AG04449 (cell line): Measurements from ENCODE around the gene OTOP2.

ENCODE experiments used
- CTCF ChIA-PET: fragments of 350-600 bp; formaldehyde crosslinking; extraction: SDS; loops from one replicate; lab custom pipeline; 2021; ENCODE audit warnings: antibody characterized with exemption; lab: Yijun Ruan, JAX
- POLR2A ChIA-PET: fragments of 400-600, 350-600 bp; formaldehyde crosslinking; extraction: SDS; loops from one replicate; lab custom pipeline; 2020; ENCODE audit warnings: antibody characterized with exemption, inconsistent platforms; lab: Yijun Ruan, JAX
- DNase-seq: peaks from one replicate; pipeline ENCODE4 v3.0.0-alpha.2; 2010; ENCODE audit warnings: low read depth, low spot score
- H3K4me3 ChIP-seq: 2 replicates; pipeline ENCODE4 v1.5.1; 2011; ENCODE audit warnings: low read depth, mild to moderate bottlenecking, control low read depth, low read length
- TF ChIP-seq, protein P1 (sequence below): IDR thresholded peaks from one replicate; pipeline ENCODE4 v1.5.1; 2011; ENCODE audit warnings: mild to moderate bottlenecking, moderate library complexity, low read length, control low read depth, inconsistent platforms; ENCODE audit not compliant: insufficient read depth; ENCODE audit errors: missing control alignments

Gene OTOP2

DNA sequence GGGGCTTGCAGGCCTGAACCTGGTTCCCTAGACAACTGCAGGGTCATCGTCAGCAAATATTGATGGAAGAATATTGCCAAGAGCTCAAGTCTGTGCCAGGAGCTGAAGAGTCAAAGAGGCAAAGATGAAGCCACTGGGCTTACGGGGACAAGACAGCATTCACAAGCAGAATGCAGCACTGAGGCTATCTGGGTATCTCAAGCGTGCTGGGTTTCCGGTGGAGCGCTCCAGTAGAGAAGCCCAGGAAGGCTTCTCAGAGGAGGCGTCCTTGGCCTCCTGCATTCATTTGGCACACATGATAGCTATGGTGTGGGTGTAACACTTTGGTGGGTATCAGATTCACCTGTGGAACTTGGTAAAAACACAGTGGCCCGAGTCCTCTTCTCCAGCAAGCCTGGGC is 33.5 kb upstream of the OTOP2 start:
- no peak for DNase-seq
- ChIA-PET POLR2A (no interaction called here), CTCF (no interaction called here)
- TF ChIP-seq, protein P1, sequence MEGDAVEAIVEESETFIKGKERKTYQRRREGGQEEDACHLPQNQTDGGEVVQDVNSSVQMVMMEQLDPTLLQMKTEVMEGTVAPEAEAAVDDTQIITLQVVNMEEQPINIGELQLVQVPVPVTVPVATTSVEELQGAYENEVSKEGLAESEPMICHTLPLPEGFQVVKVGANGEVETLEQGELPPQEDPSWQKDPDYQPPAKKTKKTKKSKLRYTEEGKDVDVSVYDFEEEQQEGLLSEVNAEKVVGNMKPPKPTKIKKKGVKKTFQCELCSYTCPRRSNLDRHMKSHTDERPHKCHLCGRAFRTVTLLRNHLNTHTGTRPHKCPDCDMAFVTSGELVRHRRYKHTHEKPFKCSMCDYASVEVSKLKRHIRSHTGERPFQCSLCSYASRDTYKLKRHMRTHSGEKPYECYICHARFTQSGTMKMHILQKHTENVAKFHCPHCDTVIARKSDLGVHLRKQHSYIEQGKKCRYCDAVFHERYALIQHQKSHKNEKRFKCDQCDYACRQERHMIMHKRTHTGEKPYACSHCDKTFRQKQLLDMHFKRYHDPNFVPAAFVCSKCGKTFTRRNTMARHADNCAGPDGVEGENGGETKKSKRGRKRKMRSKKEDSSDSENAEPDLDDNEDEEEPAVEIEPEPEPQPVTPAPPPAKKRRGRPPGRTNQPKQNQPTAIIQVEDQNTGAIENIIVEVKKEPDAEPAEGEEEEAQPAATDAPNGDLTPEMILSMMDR, result no peak
- H3K4me3 ChIP-seq, result no peak overlapping the region

DNA sequence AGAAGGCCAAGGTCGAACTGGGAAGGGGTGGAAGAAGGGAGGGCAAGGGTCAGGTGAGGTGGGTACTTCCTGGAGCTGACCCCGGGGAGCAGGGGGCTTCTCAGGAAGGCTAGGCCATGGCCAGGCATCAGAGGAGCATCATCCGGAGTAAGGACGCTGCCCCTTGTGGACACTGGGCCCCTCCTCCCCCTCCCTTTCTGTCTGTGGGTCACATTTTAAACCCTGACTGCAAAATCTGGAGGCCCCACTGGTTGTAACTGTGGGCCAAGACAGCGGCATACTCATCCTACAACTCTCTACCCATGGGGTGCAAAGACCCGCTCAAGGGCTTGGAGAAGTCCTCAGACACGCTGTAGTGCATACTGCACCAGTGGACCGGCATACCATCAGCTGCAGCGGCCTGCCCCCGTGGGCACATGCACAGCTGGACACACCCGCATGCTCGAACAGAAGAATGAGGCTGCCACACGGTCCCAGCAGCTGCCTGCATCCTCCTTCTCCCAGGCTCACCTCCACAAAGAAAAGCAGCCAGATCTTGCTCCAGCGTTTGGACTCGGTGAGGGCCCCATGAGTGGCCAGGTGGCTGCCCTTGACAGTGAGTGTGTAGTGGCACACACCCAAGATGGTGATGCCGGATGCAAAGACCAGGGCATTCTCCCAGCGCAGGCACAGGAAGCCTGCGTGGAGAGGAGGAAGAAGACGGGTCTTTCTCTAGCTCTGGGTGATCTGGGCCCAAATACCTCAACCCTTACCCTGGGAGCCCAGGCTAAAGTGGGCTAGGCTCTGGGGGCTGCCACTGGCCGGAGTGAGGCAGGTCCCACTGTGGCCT is 31.8 kb upstream of the OTOP2 start:
- CTCF ChIA-PET, result interaction anchor here (1.2 kb wide), 1 partner anchor 66 kb away, joined by 3 read pairs; no protein-coding TSS in a partner anchor

DNA sequence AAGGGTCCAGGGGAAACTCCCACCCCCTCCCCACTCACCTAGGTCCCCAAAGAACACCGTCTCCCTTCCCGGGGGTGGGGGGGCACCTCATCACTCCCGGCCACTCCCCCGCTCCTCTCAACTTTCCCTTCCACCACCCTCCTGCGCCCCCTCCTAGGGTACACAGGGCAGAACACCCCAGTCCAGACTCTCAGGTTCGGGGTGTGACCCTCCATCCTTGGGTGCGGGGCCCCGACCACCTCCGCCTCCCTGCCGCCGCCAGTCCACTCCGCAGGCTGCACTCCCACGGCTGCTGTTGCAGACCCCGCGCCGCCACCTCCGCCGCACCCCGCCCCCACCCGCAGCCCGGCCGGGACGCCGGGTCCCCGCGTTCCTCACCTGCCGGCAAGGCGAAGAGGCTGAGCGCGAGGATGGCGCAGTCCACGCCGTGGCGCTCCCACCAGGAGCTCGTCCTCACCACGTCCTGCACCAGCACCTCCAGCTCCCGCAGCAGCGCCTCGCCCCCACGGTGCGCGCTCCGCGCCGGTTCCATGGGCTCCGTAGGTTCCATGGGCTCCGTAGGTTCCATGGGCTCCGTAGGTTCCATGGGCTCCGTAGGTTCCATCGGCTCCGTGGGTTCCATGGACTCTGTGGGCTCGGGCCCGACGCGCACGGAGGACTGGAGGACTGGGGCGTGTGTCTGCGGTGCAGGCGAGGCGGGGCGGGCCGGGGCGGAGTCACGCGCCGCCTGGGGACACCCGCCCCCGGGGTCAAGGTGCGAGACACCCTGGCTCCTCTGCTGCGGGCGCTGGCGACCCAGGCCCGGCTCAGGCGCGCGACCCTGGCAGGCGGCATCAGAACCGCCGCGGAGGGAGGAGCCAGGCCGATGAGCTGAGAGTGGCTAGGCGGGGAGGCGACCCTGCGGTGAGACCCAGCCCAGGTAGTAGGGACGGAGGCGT is 30.8 kb upstream of the OTOP2 start, which contains the start of gene FADS6:
TSS of gene FADS6 (minus strand) at position 660 of the 938 bp plus-strand sequence. CDS start at position 622, 38 bp downstream.
- ChIA-PET CTCF (no interaction called here), POLR2A (interaction anchor here (0.6 kb wide), 1 partner anchor 20 kb away, joined by 3 read pairs; the partner anchor contains the start of gene FDXR)
- no peak for DNase-seq
- no peak within 1 kb of the TSS for H3K4me3 ChIP-seq
- TF ChIP-seq, protein P1, result no peak

More for the DNA sequence above, 31.8 kb upstream of the OTOP2 start:
- no peak overlapping the region for H3K4me3 ChIP-seq
- TF ChIP-seq, protein P1, result no peak
- DNase-seq, result no peak
- POLR2A ChIA-PET, result no interaction called here

DNA sequence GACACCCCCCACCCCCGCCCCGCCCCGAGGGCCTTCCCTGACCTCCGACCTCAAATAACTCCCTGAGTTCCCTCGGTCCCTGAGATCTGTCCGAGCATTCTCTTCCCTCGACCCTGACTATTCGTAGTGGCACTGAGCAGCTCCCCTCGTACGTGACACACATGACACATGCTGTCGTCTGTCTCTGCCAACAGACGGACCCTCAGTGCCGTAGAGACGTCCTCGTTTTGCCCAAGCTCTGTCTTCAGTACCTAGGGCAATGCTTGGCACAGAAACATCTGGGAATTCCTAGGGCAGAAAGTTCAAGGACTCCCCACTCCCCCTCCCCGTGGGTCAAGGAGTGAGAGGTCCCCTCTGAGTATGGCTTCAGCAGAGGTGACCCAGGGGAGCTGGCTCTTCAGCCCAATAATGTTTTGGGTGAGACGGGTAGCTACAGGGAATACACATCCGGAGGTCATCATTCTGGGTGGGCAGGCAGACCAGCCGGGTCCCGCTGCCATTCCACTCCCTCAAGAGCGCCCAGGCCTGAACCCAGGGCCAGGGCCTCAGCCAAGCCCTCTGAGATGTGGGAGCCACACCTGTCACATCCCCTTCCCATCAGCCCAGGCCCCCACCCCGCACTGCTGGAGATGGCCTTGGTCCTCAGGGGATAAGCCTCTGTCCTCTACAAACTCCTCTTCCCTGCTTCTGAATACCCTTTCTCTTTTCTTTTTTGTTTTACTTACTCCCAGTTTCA is 30.0 kb upstream of the OTOP2 start:
- ChIA-PET CTCF (interaction anchor here (1.3 to 1.5 kb wide), 2 partner anchors 21 to 68 kb away, joined by 3 to 4 read pairs; partner anchors contain the start of gene FDXR), POLR2A (interaction anchor here (0.6 kb wide), 1 partner anchor 21 kb away, joined by 3 read pairs; the partner anchor contains the start of gene FDXR)
- H3K4me3 ChIP-seq, result no peak overlapping the region
- TF ChIP-seq, protein P1, result no peak
- no peak for DNase-seq

DNA sequence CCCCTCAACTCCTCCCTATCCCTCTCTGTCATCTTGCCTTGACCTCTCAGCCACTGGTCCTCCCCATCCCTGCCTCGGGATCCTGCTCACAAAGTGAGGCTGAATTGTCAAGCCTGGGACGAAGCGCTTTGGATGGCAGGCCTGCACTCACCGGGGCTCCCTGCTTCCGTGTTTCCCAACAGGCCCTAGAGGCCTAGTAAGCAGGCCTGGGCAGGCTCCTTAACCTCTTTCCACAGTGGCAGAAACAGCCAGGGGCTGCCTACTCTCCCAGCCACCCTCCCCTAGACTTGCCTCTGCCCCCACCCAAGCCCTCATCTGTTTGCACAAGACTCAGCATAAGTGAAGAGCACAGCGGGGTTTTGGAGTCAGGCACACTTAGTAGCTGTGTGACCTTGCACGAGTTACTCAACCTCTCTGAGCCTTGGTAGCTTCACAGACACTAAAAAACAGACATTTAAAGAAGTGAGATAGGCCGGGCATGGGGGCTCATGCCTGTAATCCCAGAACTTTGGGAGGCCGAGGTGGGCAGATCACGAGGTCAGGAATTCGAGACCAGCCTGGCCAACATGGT is 25.6 kb upstream of the OTOP2 start:
- H3K4me3 ChIP-seq, result no peak overlapping the region
- ChIA-PET POLR2A (no interaction called here), CTCF (interaction anchor here (1.3 kb wide), 1 partner anchor 24 kb away, joined by 3 read pairs; no protein-coding TSS in a partner anchor)
- TF ChIP-seq, protein P1, result no peak
- no peak for DNase-seq
